ENCODE measurements around the gene SWSAP1. TPM values are rescaled to one million over a fixed set of nuclear protein-coding genes. Genes with fewer than 3 reads are reported as not detected.

The SWSAP1 gene
- total and polyA plus RNA-seq, 9 of the 15 experiments (the other 6 are each of a cell fraction or from before 2014, with no cell fraction given) = 0.18 to 2.8 (median 1.7) TPM

- TF ChIP-seq RERE (CRISPR knock-in tag; IDR thresholded peaks at IDR 0.05; ENCODE audit: borderline replicate concordance) (no peak), ZNF57 (CRISPR knock-in tag; IDR thresholded peaks at IDR 0.05) (no peak), PYGO2 (tag; IDR thresholded peaks at IDR 0.05) (no peak), ZNF764 (CRISPR knock-in tag; IDR thresholded peaks at IDR 0.05; ENCODE audit: low read depth) (no peak), MYBL2 (IDR thresholded peaks at IDR 0.05; ENCODE audit: low read depth) (no peak), MYBL2 (CRISPR knock-in tag; IDR thresholded peaks at IDR 0.05; ENCODE audit: borderline replicate concordance) (no peak), ID3 (CRISPR knock-in tag; IDR thresholded peaks at IDR 0.05) (no peak), ID3 (tag; IDR thresholded peaks at IDR 0.05) (0 out of 2 replicates have a peak, but pooled peaks have one; percentile 67), ZNF277 (CRISPR knock-in tag; IDR thresholded peaks at IDR 0.05; ENCODE audit: borderline replicate concordance) (no peak), FOXM1 (IDR thresholded peaks at IDR 0.05; ENCODE audit: low read depth) (peak; percentile 35; the same call in 1 of the 2 replicates), FOXM1 (CRISPR knock-in tag; IDR thresholded peaks at IDR 0.05; ENCODE audit: low read depth) (no peak), SMARCE1 (IDR thresholded peaks at IDR 0.05) (0 out of 2 replicates have a peak, but pooled peaks have one; percentile 11), ZNF175 (CRISPR knock-in tag; IDR thresholded peaks at IDR 0.05; ENCODE audit: low read depth) (no peak), SAFB2 (IDR thresholded peaks at IDR 0.05; ENCODE audit: borderline replicate concordance, low read depth, low read length, severe bottlenecking) (no peak), ZNF212 (CRISPR knock-in tag; IDR thresholded peaks at IDR 0.05) (no peak), ARID1B (IDR thresholded peaks at IDR 0.05) (no peak), SMARCA5 (IDR thresholded peaks at IDR 0.05) (peak; percentile 99), ZZZ3 (IDR thresholded peaks at IDR 0.05) (no peak), MTA1 (IDR thresholded peaks at IDR 0.05; ENCODE audit: borderline replicate concordance) (0 out of 2 replicates have a peak, but pooled peaks have one; percentile 62), BCOR (IDR thresholded peaks at IDR 0.05) (peak; percentile 100), LARP7 (IDR thresholded peaks at IDR 0.05) (peak; percentile 87), SRSF1 (IDR thresholded peaks at IDR 0.05; ENCODE audit: low read depth, low read length) (no peak), MAX (CRISPR knock-in tag; IDR thresholded peaks at IDR 0.05) (no peak), DNMT1 (IDR thresholded peaks at IDR 0.05) (no peak)
These were observed 507 bp upstream of the SWSAP1 start (continued) for GRCh38 chr19:11373885-11374432.
